A549 (cell line): Measurements from ENCODE around the gene NLRP3. TPM values are rescaled to one million over a fixed set of nuclear protein-coding genes. Genes with fewer than 3 reads are reported as not detected.

Experiments
- ATAC-seq, 2 experiments: fragments of 200-7000 bp in 1 of 2; fragments of >200 bp in 1 of 2; cut with Nextera tagmentation in 1 of 2; cut with Tn5 transposase in 1 of 2; 3 replicates each; pipeline versions ENCODE4 v1.8.0 to v1.9.1; 2018 to 2020; ENCODE audit warnings: mild to moderate bottlenecking in 1 of 2, moderate library complexity in 1 of 2
- CTCF ChIA-PET: fragments of 300-600 bp; sonication (Branson Sonifier 250); formaldehyde crosslinking; extraction: SDS; loops from one replicate; lab custom pipeline; 2021; ENCODE audit warnings: antibody characterized with exemption, inconsistent platforms; lab: Yijun Ruan, JAX
- POLR2A ChIA-PET: fragments of 350-600 bp; formaldehyde crosslinking; extraction: SDS; loops from one replicate; lab custom pipeline; 2021; ENCODE audit warnings: antibody characterized with exemption, inconsistent platforms; lab: Yijun Ruan, JAX
- DNase-seq, 2 experiments: peaks; one replicate each; pipeline versions ENCODE4 v3.0.0 to v3.0.0-alpha.2; 2011 to 2016; ENCODE audit warnings: low read depth in 1 of 2, low spot score in 1 of 2
- FAIRE-seq: peaks from 2 replicates; lab custom pipeline; 2011; peaks lifted over from hg19 to GRCh38; lab: Jason Lieb, UNC
- H3K27ac ChIP-seq, 2 experiments: fragments of >200 bp; sonication (Bioruptor Twin); formaldehyde crosslinking; 3 replicates each; pipeline ENCODE4 v1.5.1; 2016 to 2017
- H3K4me1 ChIP-seq: fragments of >200 bp; sonication (Bioruptor Twin); formaldehyde crosslinking; 3 replicates; pipeline ENCODE4 v1.6.1; 2016
- H3K4me2 ChIP-seq: fragments of >200 bp; sonication (Bioruptor Twin); formaldehyde crosslinking; 3 replicates; pipeline ENCODE4 v1.6.1; 2016
- H3K4me3 ChIP-seq: fragments of >200 bp; sonication (Bioruptor Twin); formaldehyde crosslinking; 3 replicates; pipeline ENCODE4 v1.5.1; 2016
- H3K9me3 ChIP-seq: fragments of >200 bp; sonication (Bioruptor Twin); formaldehyde crosslinking; 3 replicates; pipeline ENCODE4 v1.6.1; 2016
- CBX8 ChIP-seq: fragments of 200-600 bp; sonication (generic); IDR thresholded peaks from 2 replicates; pipeline ENCODE4 v1.6.1; 2016
- CHD2 ChIP-seq: fragments of 150-350 bp; IDR thresholded peaks from 2 replicates; pipeline ENCODE4 v1.6.1; 2014; ENCODE audit warnings: low read length; ENCODE audit not compliant: partially characterized antibody
- CHD4 ChIP-seq: fragments of 200-600 bp; sonication (generic); IDR thresholded peaks from 2 replicates; pipeline ENCODE4 v1.6.1; 2016; ENCODE audit warnings: antibody characterized with exemption, mild to moderate bottlenecking, borderline replicate concordance
- E2F6 ChIP-seq: IDR thresholded peaks from 2 replicates; pipeline ENCODE4 v1.6.1; 2012; ENCODE audit warnings: low read depth, borderline replicate concordance
- GATA3 ChIP-seq: IDR thresholded peaks from 2 replicates; pipeline ENCODE4 v1.6.1; 2012; ENCODE audit warnings: borderline replicate concordance
- HDAC2 ChIP-seq: fragments of 200-600 bp; sonication (generic); IDR thresholded peaks from 2 replicates; pipeline ENCODE4 v1.6.1; 2016
- HES2 ChIP-seq: fragments of >200 bp; sonication (Bioruptor Twin); formaldehyde crosslinking; IDR thresholded peaks from 2 replicates; pipeline ENCODE4 v1.6.1; 2016
- HEYL ChIP-seq: fragments of 250-450 bp; sonication (Bioruptor Pico); IDR thresholded peaks from 2 replicates; pipeline ENCODE4 v1.8.0; 2021; ENCODE audit warnings: mild to moderate bottlenecking, moderate library complexity
- HOXB13 ChIP-seq: fragments of 250-450 bp; sonication (Bioruptor Pico); IDR thresholded peaks from 2 replicates; pipeline ENCODE4 v1.5.0; 2020; ENCODE audit warnings: low read depth, mild to moderate bottlenecking, moderate library complexity
- HOXB5 ChIP-seq: fragments of 250-450 bp; sonication (Bioruptor Pico); IDR thresholded peaks from 2 replicates; pipeline ENCODE4 v1.5.0; 2020; ENCODE audit warnings: mild to moderate bottlenecking, moderate library complexity
- MAFK ChIP-seq: fragments of 450-650 bp; IDR thresholded peaks from 2 replicates; pipeline ENCODE4 v1.6.1; 2014; ENCODE audit not compliant: partially characterized antibody
- MAZ ChIP-seq: fragments of 150-350 bp; IDR thresholded peaks from 2 replicates; pipeline ENCODE4 v1.6.1; 2014; ENCODE audit warnings: antibody characterized with exemption, low read depth, low read length, borderline replicate concordance
- PBX3 ChIP-seq: IDR thresholded peaks from 2 replicates; pipeline ENCODE4 v1.6.1; 2012
- POLR2AphosphoS2 ChIP-seq: conservative IDR thresholded peaks from 2 replicates; pipeline ENCODE4 v1.6.1; 2012; ENCODE audit warnings: low read length, improper control_type of control experiment, inconsistent platforms
- RAD21 ChIP-seq, 2 experiments: fragments of >200 bp in 1 of 2; sonication (Bioruptor Twin) in 1 of 2; formaldehyde crosslinking in 1 of 2; IDR thresholded peaks in 1 of 2; conservative IDR thresholded peaks in 1 of 2; 2 replicates in 1 of 2; 3 replicates in 1 of 2; pipeline ENCODE4 v1.6.1; 2012 to 2018; ENCODE audit warnings: inconsistent platforms in 1 of 2
- RARB ChIP-seq: fragments of 250-450 bp; sonication (Bioruptor Pico); IDR thresholded peaks from 2 replicates; pipeline ENCODE4 v1.8.0; 2021; ENCODE audit warnings: mild to moderate bottlenecking, moderate library complexity
- RNF2 ChIP-seq: fragments of 200-600 bp; sonication (generic); IDR thresholded peaks from 2 replicates; pipeline ENCODE4 v1.6.1; 2016; ENCODE audit warnings: low read depth, mild to moderate bottlenecking, antibody characterized with exemption, moderate library complexity, borderline replicate concordance
- SMC3 ChIP-seq: fragments of >200 bp; sonication (Bioruptor Twin); formaldehyde crosslinking; IDR thresholded peaks from 3 replicates; pipeline ENCODE4 v1.6.1; 2018; ENCODE audit warnings: inconsistent platforms
- USF2 ChIP-seq: fragments of 450-650 bp; IDR thresholded peaks from 2 replicates; pipeline ENCODE4 v1.6.1; 2014; ENCODE audit warnings: antibody characterized with exemption
- WGBS: methylation state at CpG from one replicate; pipeline ENCODE4 v1.1.6; 2017; ENCODE audit errors: missing lambda C conversion rate; 5-methylcytosine and 5-hydroxymethylcytosine counted together
- polyA plus RNA-seq, 4 experiments: library from polyadenylated mRNA; depleted of rRNA in 3 of 4; stranded (reverse); fragments of >200 nt; fragmentation: RNase III in 1 of 4; extraction: RNeasy Plus Mini Kit Qiagen cat#74134 plus additional on column Dnase treatment in 1 of 4; gene quantifications; 2 replicates in 3 of 4; 3 replicates in 1 of 4; pipeline ENCODE4 v1.2.3, GENCODE V29; 2011 to 2017
- TF ChIP-seq, protein P1 (sequence below): fragments of 150-350 bp; IDR thresholded peaks from 2 replicates; pipeline ENCODE4 v1.6.1; 2014; ENCODE audit warnings: low read depth, mild to moderate bottlenecking, low read length
- TF ChIP-seq, protein P2 (sequence below): fragments of 250-450 bp; sonication (Bioruptor Pico); IDR thresholded peaks from 2 replicates; pipeline ENCODE4 v1.5.0; 2020; ENCODE audit warnings: low read depth, mild to moderate bottlenecking, moderate library complexity

The NLRP3 gene
- polyA plus RNA-seq, 2 of the 4 experiments (the other 2 are of a cell fraction), result not detected

- H3K9me3 ChIP-seq, result no peaks in the 10 kb centered on the region
Measured at GRCh38 chr1:247459507-247459906, 43.5 kb downstream of the NLRP3 start.

DNA sequence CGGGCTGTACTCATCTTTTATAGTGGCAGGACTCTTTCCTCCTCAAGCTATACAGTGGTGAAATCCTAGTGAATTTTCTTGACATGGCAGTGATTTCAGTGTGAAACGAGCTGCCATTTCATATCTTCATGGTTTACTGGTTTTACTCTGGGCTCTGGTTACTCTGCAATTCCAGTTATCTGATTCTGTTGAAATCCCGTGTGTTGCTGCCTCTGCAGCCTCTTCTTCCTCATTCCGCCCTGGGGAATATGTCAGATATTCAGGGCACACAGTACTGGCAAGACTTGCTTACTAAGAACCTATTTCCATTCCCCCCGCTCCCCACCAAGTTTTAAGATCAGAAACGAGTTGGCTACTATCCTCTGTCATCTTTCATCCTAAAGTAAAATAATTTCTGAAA, 49.8 kb downstream of the NLRP3 start:
- no peak overlapping the region for H3K4me2 ChIP-seq
- ChIA-PET CTCF (no interaction called here), POLR2A (no interaction called here)
- no peak for DNase-seq
- H3K9me3 ChIP-seq, result no peaks in the 10 kb centered on the region
- no peaks in the 10 kb centered on the region for H3K4me1 ChIP-seq
- FAIRE-seq, result no peak
- ATAC-seq, result no peak
- no peak overlapping the region for H3K4me3 ChIP-seq
- WGBS, result 12% methylated on average over 6 of the region's 6 CpGs
- no peak overlapping the region for H3K27ac ChIP-seq
- no peak for TF ChIP-seq HEYL
- no peak for TF ChIP-seq CBX8
- TF ChIP-seq, protein P1, sequence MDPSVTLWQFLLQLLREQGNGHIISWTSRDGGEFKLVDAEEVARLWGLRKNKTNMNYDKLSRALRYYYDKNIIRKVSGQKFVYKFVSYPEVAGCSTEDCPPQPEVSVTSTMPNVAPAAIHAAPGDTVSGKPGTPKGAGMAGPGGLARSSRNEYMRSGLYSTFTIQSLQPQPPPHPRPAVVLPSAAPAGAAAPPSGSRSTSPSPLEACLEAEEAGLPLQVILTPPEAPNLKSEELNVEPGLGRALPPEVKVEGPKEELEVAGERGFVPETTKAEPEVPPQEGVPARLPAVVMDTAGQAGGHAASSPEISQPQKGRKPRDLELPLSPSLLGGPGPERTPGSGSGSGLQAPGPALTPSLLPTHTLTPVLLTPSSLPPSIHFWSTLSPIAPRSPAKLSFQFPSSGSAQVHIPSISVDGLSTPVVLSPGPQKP, result no peak
- TF ChIP-seq USF2, result no peak
- TF ChIP-seq GATA3, result no peak
- TF ChIP-seq HDAC2, result no peak
- no peak for TF ChIP-seq HOXB13
- TF ChIP-seq POLR2AphosphoS2, result no peak
- no peak for TF ChIP-seq CHD4

More at GRCh38 chr1:247459507-247459906, 43.5 kb downstream of the NLRP3 start:
- no peak overlapping the region for H3K27ac ChIP-seq
- ChIA-PET CTCF (no interaction called here), POLR2A (no interaction called here)
- H3K4me2 ChIP-seq, result no peak overlapping the region
- FAIRE-seq (no peak), ATAC-seq (no peak), DNase-seq (no peak)
- no peak for TF ChIP-seq CBX8
- TF ChIP-seq, protein P2, sequence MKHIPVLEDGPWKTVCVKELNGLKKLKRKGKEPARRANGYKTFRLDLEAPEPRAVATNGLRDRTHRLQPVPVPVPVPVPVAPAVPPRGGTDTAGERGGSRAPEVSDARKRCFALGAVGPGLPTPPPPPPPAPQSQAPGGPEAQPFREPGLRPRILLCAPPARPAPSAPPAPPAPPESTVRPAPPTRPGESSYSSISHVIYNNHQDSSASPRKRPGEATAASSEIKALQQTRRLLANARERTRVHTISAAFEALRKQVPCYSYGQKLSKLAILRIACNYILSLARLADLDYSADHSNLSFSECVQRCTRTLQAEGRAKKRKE, result no peak
- TF ChIP-seq POLR2AphosphoS2, result no peak
- TF ChIP-seq SMC3, result no peak
- no peak for TF ChIP-seq RNF2
- TF ChIP-seq PBX3, result no peak
- no peak for TF ChIP-seq RAD21 (conservative IDR thresholded peaks at IDR 0.05 in 1 of 2, IDR thresholded peaks at IDR 0.05 in 1 of 2)
- no peak for TF ChIP-seq MAZ
- TF ChIP-seq MAFK, result no peak
- TF ChIP-seq USF2, result no peak
- TF ChIP-seq HOXB5 (CRISPR knock-in tag), result no peak
- no peak for TF ChIP-seq CHD2
- no peak for TF ChIP-seq E2F6
- TF ChIP-seq HES2, result no peak
- no peak for TF ChIP-seq RARB (CRISPR knock-in tag)
- WGBS, result 15% methylated on average over 7 of the region's 7 CpGs
- no peak overlapping the region for H3K4me3 ChIP-seq
- H3K4me1 ChIP-seq, result no peaks in the 10 kb centered on the region
